ENCODE measurements around the gene SLC8A3.
A peak's percentile ranks its signal among the peaks of the same experiment; 100 is the strongest.

Gene SLC8A3

GRCh38 chr14:70148351-70148750, 40.4 kb downstream of the SLC8A3 start:
- H3K27ac ChIP-seq (replicated peaks; ENCODE audit: low read length): no peak overlapping the region
- no peaks in the 10 kb centered on the region for H3K27me3 ChIP-seq (ENCODE audit: control insufficient read depth in 3 of 3, insufficient read depth in 3 of 3, low read depth in 1 of 3, low read length in 3 of 3)
- no peak overlapping the region for H2BK12ac ChIP-seq (ENCODE audit: low read length)
- no peak overlapping the region for H2BK120ac ChIP-seq (ENCODE audit: low read depth, low read length)
- WGBS, 2 donors (ENCODE audit: extremely low coverage in 2 of 2, insufficient read length in 2 of 2, insufficient replicate concordance in 1 of 2): no CpG with 5 or more reads among the region's 3 CpGs
- H3K18ac ChIP-seq (ENCODE audit: low read length): no peak overlapping the region
- H3K4me1 ChIP-seq (ENCODE audit: control insufficient read depth in 2 of 2, insufficient read depth in 1 of 2, low read depth in 1 of 2, low read length in 2 of 2): peaks cover 0 to 5% of the 10 kb centered on the region in 2 donors
- no peak overlapping the region for H3K23ac ChIP-seq (ENCODE audit: low read depth, low read length, poor library complexity)
- no peak overlapping the region for H4K8ac ChIP-seq (ENCODE audit: low read depth, low read length)
- H3K14ac ChIP-seq (ENCODE audit: low read length): no peak overlapping the region
- no peak overlapping the region for H2BK5ac ChIP-seq (ENCODE audit: low read length)
- no peak overlapping the region for H2AFZ ChIP-seq (ENCODE audit: low read length)
- H3K36me3 ChIP-seq (replicated peaks in 1 of 2; ENCODE audit: control insufficient read depth in 2 of 2, insufficient read depth in 2 of 2, low read length in 2 of 2): no peaks in the 10 kb centered on the region
- H2BK15ac ChIP-seq (ENCODE audit: low read length): no peak overlapping the region
- no peaks in the 10 kb centered on the region for H3K79me1 ChIP-seq (ENCODE audit: low read depth, low read length)
- H3K9ac ChIP-seq (ENCODE audit: low read depth, low read length, poor library complexity): no peak overlapping the region
- no peak for DNase-seq (ENCODE audit: low spot score)
- H4K91ac ChIP-seq (ENCODE audit: low read depth, low read length, poor library complexity): no peak overlapping the region
- no peak overlapping the region for H3K4me3 ChIP-seq (ENCODE audit: low read length in 2 of 2)
- no peak overlapping the region for H3K4ac ChIP-seq (ENCODE audit: low read length)
- no peaks in the 10 kb centered on the region for H3K9me3 ChIP-seq (replicated peaks in 1 of 2; ENCODE audit: control insufficient read depth in 2 of 2, insufficient read depth in 1 of 2, low read depth in 1 of 2, low read length in 2 of 2)
- H2AK5ac ChIP-seq (ENCODE audit: low read depth, low read length): no peak overlapping the region
- no peak overlapping the region for H3K4me2 ChIP-seq (ENCODE audit: insufficient read depth, low read length, poor library complexity, severe bottlenecking)

- H3K4me3 ChIP-seq (ENCODE audit: low read length in 2 of 2): no peak overlapping the region
- no CpG with 5 or more reads among the region's 6 CpGs for WGBS, 2 donors (ENCODE audit: extremely low coverage in 2 of 2, insufficient read length in 2 of 2, insufficient replicate concordance in 1 of 2)
Measured at GRCh38 chr14:70144046-70144445, 44.7 kb downstream of the SLC8A3 start.

GRCh38 chr14:70143306-70143705, 45.4 kb downstream of the SLC8A3 start:
- H2BK12ac ChIP-seq (ENCODE audit: low read length): no peak overlapping the region
- H3K27me3 ChIP-seq (ENCODE audit: control insufficient read depth in 3 of 3, insufficient read depth in 3 of 3, low read depth in 1 of 3, low read length in 3 of 3): peaks cover 0 to 8% (median 0%) of the 10 kb centered on the region in 3 experiments
- H3K4ac ChIP-seq (ENCODE audit: low read length): no peak overlapping the region
- H2BK120ac ChIP-seq (ENCODE audit: low read depth, low read length): no peak overlapping the region
- H3K4me1 ChIP-seq (ENCODE audit: control insufficient read depth in 2 of 2, insufficient read depth in 1 of 2, low read depth in 1 of 2, low read length in 2 of 2): no peaks in the 10 kb centered on the region
- H3K4me3 ChIP-seq (ENCODE audit: low read length in 2 of 2): no peak overlapping the region
- H4K91ac ChIP-seq (ENCODE audit: low read depth, low read length, poor library complexity): no peak overlapping the region
- no peak overlapping the region for H2AK5ac ChIP-seq (ENCODE audit: low read depth, low read length)
- no peaks in the 10 kb centered on the region for H3K79me1 ChIP-seq (ENCODE audit: low read depth, low read length)
- no peak overlapping the region for H2AFZ ChIP-seq (ENCODE audit: low read length)
- H3K23ac ChIP-seq (ENCODE audit: low read depth, low read length, poor library complexity): no peak overlapping the region
- no peaks in the 10 kb centered on the region for H3K9me3 ChIP-seq (replicated peaks in 1 of 2; ENCODE audit: control insufficient read depth in 2 of 2, insufficient read depth in 1 of 2, low read depth in 1 of 2, low read length in 2 of 2)
- H3K36me3 ChIP-seq (replicated peaks in 1 of 2; ENCODE audit: control insufficient read depth in 2 of 2, insufficient read depth in 2 of 2, low read length in 2 of 2): no peaks in the 10 kb centered on the region
- DNase-seq (ENCODE audit: low spot score): no peak
- H2BK5ac ChIP-seq (ENCODE audit: low read length): no peak overlapping the region
- no peak overlapping the region for H3K18ac ChIP-seq (ENCODE audit: low read length)
- no peak overlapping the region for H2BK15ac ChIP-seq (ENCODE audit: low read length)
- no peak overlapping the region for H3K4me2 ChIP-seq (ENCODE audit: insufficient read depth, low read length, poor library complexity, severe bottlenecking)
- no peak overlapping the region for H3K27ac ChIP-seq (replicated peaks; ENCODE audit: low read length)
- WGBS, 2 donors (ENCODE audit: extremely low coverage in 2 of 2, insufficient read length in 2 of 2, insufficient replicate concordance in 1 of 2): no CpG with 5 or more reads among the region's 5 CpGs
- no peak overlapping the region for H3K14ac ChIP-seq (ENCODE audit: low read length)
- H3K9ac ChIP-seq (ENCODE audit: low read depth, low read length, poor library complexity): no peak overlapping the region
- H4K8ac ChIP-seq (ENCODE audit: low read depth, low read length): no peak overlapping the region

More at GRCh38 chr14:70144046-70144445, 44.7 kb downstream of the SLC8A3 start:
- Histone ChIP-seq H2AFZ (ENCODE audit: low read length) (no peak overlapping the region), H3K23ac (ENCODE audit: low read depth, low read length, poor library complexity) (no peak overlapping the region), H2BK120ac (ENCODE audit: low read depth, low read length) (no peak overlapping the region), H3K14ac (ENCODE audit: low read length) (no peak overlapping the region), H3K36me3 (replicated peaks in 1 of 2; ENCODE audit: control insufficient read depth in 2 of 2, insufficient read depth in 2 of 2, low read length in 2 of 2) (no peaks in the 10 kb centered on the region), H3K27me3 (ENCODE audit: control insufficient read depth in 3 of 3, insufficient read depth in 3 of 3, low read depth in 1 of 3, low read length in 3 of 3) (peaks cover 0 to 5% (median 0%) of the 10 kb centered on the region in 3 experiments), H3K18ac (ENCODE audit: low read length) (no peak overlapping the region), H2BK12ac (ENCODE audit: low read length) (no peak overlapping the region), H3K4ac (ENCODE audit: low read length) (no peak overlapping the region), H3K9me3 (replicated peaks in 1 of 2; ENCODE audit: control insufficient read depth in 2 of 2, insufficient read depth in 1 of 2, low read depth in 1 of 2, low read length in 2 of 2) (no peaks in the 10 kb centered on the region), H2AK5ac (ENCODE audit: low read depth, low read length) (no peak overlapping the region), H4K91ac (ENCODE audit: low read depth, low read length, poor library complexity) (no peak overlapping the region), H3K4me2 (ENCODE audit: insufficient read depth, low read length, poor library complexity, severe bottlenecking) (no peak overlapping the region), H3K9ac (ENCODE audit: low read depth, low read length, poor library complexity) (peak overlapping the region; percentile 22), H2BK5ac (ENCODE audit: low read length) (no peak overlapping the region), H3K79me1 (ENCODE audit: low read depth, low read length) (no peaks in the 10 kb centered on the region), H4K8ac (ENCODE audit: low read depth, low read length) (no peak overlapping the region), H3K4me1 (ENCODE audit: control insufficient read depth in 2 of 2, insufficient read depth in 1 of 2, low read depth in 1 of 2, low read length in 2 of 2) (no peaks in the 10 kb centered on the region), H2BK15ac (ENCODE audit: low read length) (no peak overlapping the region), H3K27ac (replicated peaks; ENCODE audit: low read length) (no peak overlapping the region)
- DNase-seq (ENCODE audit: low spot score): no peak

GRCh38 chr14:70140614-70141013, 48.1 kb downstream of the SLC8A3 start:
- Histone ChIP-seq H2BK12ac (ENCODE audit: low read length) (no peak overlapping the region), H3K9me3 (replicated peaks in 1 of 2; ENCODE audit: control insufficient read depth in 2 of 2, insufficient read depth in 1 of 2, low read depth in 1 of 2, low read length in 2 of 2) (no peaks in the 10 kb centered on the region), H3K14ac (ENCODE audit: low read length) (no peak overlapping the region), H3K27me3 (ENCODE audit: control insufficient read depth in 3 of 3, insufficient read depth in 3 of 3, low read depth in 1 of 3, low read length in 3 of 3) (peaks cover 0 to 10% (median 0%) of the 10 kb centered on the region in 3 experiments), H3K27ac (replicated peaks; ENCODE audit: low read length) (no peak overlapping the region), H2BK15ac (ENCODE audit: low read length) (no peak overlapping the region), H2BK120ac (ENCODE audit: low read depth, low read length) (no peak overlapping the region), H3K4me3 (ENCODE audit: low read length in 2 of 2) (no peak overlapping the region), H2AFZ (ENCODE audit: low read length) (no peak overlapping the region), H3K23ac (ENCODE audit: low read depth, low read length, poor library complexity) (no peak overlapping the region), H3K4me1 (ENCODE audit: control insufficient read depth in 2 of 2, insufficient read depth in 1 of 2, low read depth in 1 of 2, low read length in 2 of 2) (no peaks in the 10 kb centered on the region), H3K4me2 (ENCODE audit: insufficient read depth, low read length, poor library complexity, severe bottlenecking) (no peak overlapping the region), H3K9ac (ENCODE audit: low read depth, low read length, poor library complexity) (no peak overlapping the region), H2BK5ac (ENCODE audit: low read length) (no peak overlapping the region), H3K79me1 (ENCODE audit: low read depth, low read length) (no peaks in the 10 kb centered on the region), H3K4ac (ENCODE audit: low read length) (no peak overlapping the region), H3K36me3 (replicated peaks in 1 of 2; ENCODE audit: control insufficient read depth in 2 of 2, insufficient read depth in 2 of 2, low read length in 2 of 2) (no peaks in the 10 kb centered on the region), H4K91ac (ENCODE audit: low read depth, low read length, poor library complexity) (no peak overlapping the region), H2AK5ac (ENCODE audit: low read depth, low read length) (no peak overlapping the region), H3K18ac (ENCODE audit: low read length) (no peak overlapping the region), H4K8ac (ENCODE audit: low read depth, low read length) (no peak overlapping the region)
- WGBS, 2 donors (ENCODE audit: extremely low coverage in 2 of 2, insufficient read length in 2 of 2, insufficient replicate concordance in 1 of 2): no CpG with 5 or more reads among the region's 1 CpG
- DNase-seq (ENCODE audit: low spot score): no peak

Measured in neuronal stem cell (in vitro differentiated cells).